HepG2 (cell line): ENCODE measurements around the gene NECAB2. TPM values are rescaled to one million over a fixed set of nuclear protein-coding genes. Genes with fewer than 3 reads are reported as not detected.

Source experiments
- CENPX ChIP-seq: sonication (generic); formaldehyde crosslinking; IDR thresholded peaks from 2 replicates; pipeline ENCODE4 v1.9.0; 2021; ENCODE audit warnings: mild to moderate bottlenecking, missing genetic modification reagents, moderate library complexity
- EP300 ChIP-seq, 3 experiments: sonication (generic) in 1 of 3; formaldehyde crosslinking in 1 of 3; IDR thresholded peaks; 2 replicates each; pipeline versions ENCODE4 v1.5.1 to v1.6.1; 2011 to 2020; ENCODE audit warnings: low read depth in 2 of 3, low read length in 2 of 3, borderline replicate concordance in 1 of 3, improper control_type of control experiment in 1 of 3, mild to moderate bottlenecking in 1 of 3, missing genetic modification reagents in 1 of 3, moderate library complexity in 1 of 3
- KDM5A ChIP-seq: fragments of 200-600 bp; sonication (generic); IDR thresholded peaks from 2 replicates; pipeline ENCODE4 v1.7.0; 2018; ENCODE audit warnings: antibody characterized with exemption, mild to moderate bottlenecking, low read length, borderline replicate concordance
- KLF13 ChIP-seq: sonication (generic); formaldehyde crosslinking; IDR thresholded peaks from 2 replicates; pipeline ENCODE4 v1.4.0; 2020; ENCODE audit warnings: mild to moderate bottlenecking, missing genetic modification reagents
- NFYB ChIP-seq: sonication (generic); formaldehyde crosslinking; IDR thresholded peaks from 2 replicates; pipeline ENCODE4 v1.4.0; 2020; ENCODE audit warnings: missing genetic modification reagents
- PHB2 ChIP-seq: fragments of 450-650 bp; IDR thresholded peaks from 2 replicates; pipeline ENCODE4 v1.6.1; 2018; ENCODE audit not compliant: partially characterized antibody
- TBX2 ChIP-seq: sonication (generic); formaldehyde crosslinking; IDR thresholded peaks from 2 replicates; pipeline ENCODE4 v1.5.0; 2020; ENCODE audit warnings: missing genetic modification reagents, mild to moderate bottlenecking, borderline replicate concordance
- ZNF101 ChIP-seq: sonication (generic); formaldehyde crosslinking; IDR thresholded peaks from 2 replicates; pipeline ENCODE4 v1.4.0; 2020; ENCODE audit warnings: mild to moderate bottlenecking, low read depth, missing genetic modification reagents, borderline replicate concordance
- ZNF292 ChIP-seq: sonication (generic); formaldehyde crosslinking; IDR thresholded peaks from 2 replicates; pipeline ENCODE4 v1.8.1; 2022; ENCODE audit warnings: mild to moderate bottlenecking, low read depth, missing genetic modification reagents, borderline replicate concordance
- ZNF563 ChIP-seq: sonication (generic); formaldehyde crosslinking; IDR thresholded peaks from 2 replicates; pipeline ENCODE4 v1.8.0; 2022; ENCODE audit warnings: mild to moderate bottlenecking, moderate library complexity, missing genetic modification reagents
- ZNF629 ChIP-seq: sonication (generic); formaldehyde crosslinking; conservative IDR thresholded peaks from 2 replicates; pipeline ENCODE4 v1.5.0; 2020; ENCODE audit warnings: missing genetic modification reagents
- ZNF883 ChIP-seq: sonication (generic); formaldehyde crosslinking; IDR thresholded peaks from 2 replicates; pipeline ENCODE4 v1.5.1; 2020; ENCODE audit warnings: mild to moderate bottlenecking, missing genetic modification reagents; ENCODE audit errors: not compliant biosample characterization
- ZZZ3 ChIP-seq: sonication (generic); formaldehyde crosslinking; IDR thresholded peaks from 2 replicates; pipeline ENCODE4 v1.4.0; 2020; ENCODE audit warnings: missing genetic modification reagents, mild to moderate bottlenecking, borderline replicate concordance
- polyA plus RNA-seq, 8 experiments: library from polyadenylated mRNA; depleted of rRNA in 3 of 8; stranded (reverse) in 7 of 8; unstranded in 1 of 8; fragments of >200 nt; fragmentation: Illumina TruSeq in 4 of 8; extraction: Trizol in 4 of 8; gene quantifications; 2 replicates each; pipeline versions ENCODE4 v1.2.1 to v1.2.3, GENCODE V29; 2011 to 2016; ENCODE audit warnings: low read depth in 4 of 8, missing spikeins in 1 of 8, mixed read lengths in 1 of 8; ENCODE audit not compliant: insufficient read depth in 1 of 8
- total RNA-seq, 5 experiments: library from RNA; depleted of rRNA; stranded (reverse); fragments of >200 nt; fragmentation: Illumina TruSeq; extraction: Trizol; gene quantifications; 2 replicates each; pipeline ENCODE4 v1.2.3, GENCODE V29; 2016; ENCODE audit warnings: low read depth in 1 of 5
- TF ChIP-seq, protein P1 (sequence below): sonication (generic); formaldehyde crosslinking; IDR thresholded peaks from 2 replicates; pipeline ENCODE4 v1.4.0; 2020; ENCODE audit warnings: mild to moderate bottlenecking, missing genetic modification reagents, borderline replicate concordance
- TF ChIP-seq, protein P2 (sequence below): sonication (generic); formaldehyde crosslinking; IDR thresholded peaks from 2 replicates; pipeline ENCODE4 v1.5.0; 2020; ENCODE audit warnings: mild to moderate bottlenecking, missing genetic modification reagents
- TF ChIP-seq, protein P3 (sequence below): sonication (generic); formaldehyde crosslinking; IDR thresholded peaks from 2 replicates; pipeline ENCODE4 v1.8.1; 2023; ENCODE audit warnings: mild to moderate bottlenecking, missing genetic modification reagents
- TF ChIP-seq, protein P4 (sequence below): sonication (generic); formaldehyde crosslinking; IDR thresholded peaks from 2 replicates; pipeline ENCODE4 v1.4.0; 2020; ENCODE audit warnings: missing genetic modification reagents, mild to moderate bottlenecking, borderline replicate concordance
- TF ChIP-seq, protein P5 (sequence below): sonication (generic); formaldehyde crosslinking; IDR thresholded peaks from 2 replicates; pipeline ENCODE4 v1.5.0; 2020; ENCODE audit warnings: missing genetic modification reagents
- TF ChIP-seq, protein P6 (sequence below): sonication (generic); formaldehyde crosslinking; IDR thresholded peaks from 2 replicates; pipeline ENCODE4 v1.8.0; 2023; ENCODE audit warnings: mild to moderate bottlenecking, missing genetic modification reagents

Gene NECAB2
- total and polyA plus RNA-seq, 2 of the 13 experiments (the other 11 are each of a cell fraction or from before 2014, with no cell fraction given): 0.21 to 0.49 TPM

DNA sequence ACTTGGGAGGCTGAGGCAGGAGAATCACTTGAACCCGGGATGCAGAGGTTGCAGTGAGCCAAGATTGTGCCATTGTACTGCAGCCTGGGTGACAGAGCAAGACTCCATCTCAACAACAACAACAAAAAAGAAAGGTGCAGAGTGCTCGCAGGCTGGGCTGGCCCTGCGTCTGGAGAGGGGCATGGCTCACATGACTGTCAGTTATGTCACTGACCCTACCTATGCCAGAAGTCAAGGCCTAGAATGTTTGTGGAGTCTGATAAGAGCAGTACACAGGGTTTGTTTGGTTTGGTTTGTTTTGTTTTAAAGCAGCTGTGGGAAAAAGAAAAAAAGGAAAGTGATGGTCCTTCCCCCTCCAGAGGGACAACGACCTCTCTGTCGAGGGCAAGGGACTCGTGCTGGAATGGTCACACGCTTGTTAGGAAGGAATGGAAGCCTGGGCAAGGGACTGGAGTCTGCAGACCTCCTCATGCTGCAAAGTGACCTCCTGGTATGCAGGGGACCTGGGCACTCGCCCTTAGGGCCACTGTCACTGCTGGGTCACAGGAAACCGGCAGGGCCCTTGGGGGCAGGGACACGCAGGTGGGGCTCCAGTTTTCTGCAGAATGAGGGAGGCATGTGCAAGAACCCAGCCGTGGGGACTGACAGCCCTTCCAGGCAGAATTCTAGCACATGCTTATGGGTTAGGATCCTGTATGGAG lies 25.1 kb upstream of the NECAB2 start (continued):
- TF ChIP-seq, protein P1, sequence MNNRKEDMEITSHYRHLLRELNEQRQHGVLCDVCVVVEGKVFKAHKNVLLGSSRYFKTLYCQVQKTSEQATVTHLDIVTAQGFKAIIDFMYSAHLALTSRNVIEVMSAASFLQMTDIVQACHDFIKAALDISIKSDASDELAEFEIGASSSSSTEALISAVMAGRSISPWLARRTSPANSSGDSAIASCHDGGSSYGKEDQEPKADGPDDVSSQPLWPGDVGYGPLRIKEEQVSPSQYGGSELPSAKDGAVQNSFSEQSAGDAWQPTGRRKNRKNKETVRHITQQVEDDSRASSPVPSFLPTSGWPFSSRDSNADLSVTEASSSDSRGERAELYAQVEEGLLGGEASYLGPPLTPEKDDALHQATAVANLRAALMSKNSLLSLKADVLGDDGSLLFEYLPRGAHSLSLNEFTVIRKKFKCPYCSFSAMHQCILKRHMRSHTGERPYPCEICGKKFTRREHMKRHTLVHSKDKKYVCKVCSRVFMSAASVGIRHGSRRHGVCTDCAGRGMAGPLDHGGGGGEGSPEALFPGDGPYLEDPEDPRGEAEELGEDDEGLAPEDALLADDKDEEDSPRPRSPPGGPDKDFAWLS: no peak
- TF ChIP-seq ZNF101 (CRISPR knock-in tag) (0 out of 2 replicates have a peak, but pooled peaks have one; percentile 27), TBX2 (peak; percentile 98), ZNF629 (CRISPR knock-in tag) (peak; percentile 61), KDM5A (no peak), PHB2 (no peak), ZNF563 (CRISPR knock-in tag) (no peak), ZZZ3 (CRISPR knock-in tag) (peak; percentile 90), NFYB (CRISPR knock-in tag) (no peak; the same call in 1 of the 2 replicates), KLF13 (CRISPR knock-in tag) (no peak), ZNF292 (CRISPR knock-in tag) (peak; percentile 76), ZNF883 (CRISPR knock-in tag) (peak; percentile 66), EP300 (IDR thresholded peaks at IDR 0.05; ENCODE audit: low read depth in 2 of 2, low read length in 2 of 2) (peak; percentile 74 to 99; a peak in 3 of 4 replicates), EP300 (CRISPR knock-in tag; IDR thresholded peaks at IDR 0.05; ENCODE audit: borderline replicate concordance) (peak; percentile 97), CENPX (no peak)
- TF ChIP-seq, protein P2, sequence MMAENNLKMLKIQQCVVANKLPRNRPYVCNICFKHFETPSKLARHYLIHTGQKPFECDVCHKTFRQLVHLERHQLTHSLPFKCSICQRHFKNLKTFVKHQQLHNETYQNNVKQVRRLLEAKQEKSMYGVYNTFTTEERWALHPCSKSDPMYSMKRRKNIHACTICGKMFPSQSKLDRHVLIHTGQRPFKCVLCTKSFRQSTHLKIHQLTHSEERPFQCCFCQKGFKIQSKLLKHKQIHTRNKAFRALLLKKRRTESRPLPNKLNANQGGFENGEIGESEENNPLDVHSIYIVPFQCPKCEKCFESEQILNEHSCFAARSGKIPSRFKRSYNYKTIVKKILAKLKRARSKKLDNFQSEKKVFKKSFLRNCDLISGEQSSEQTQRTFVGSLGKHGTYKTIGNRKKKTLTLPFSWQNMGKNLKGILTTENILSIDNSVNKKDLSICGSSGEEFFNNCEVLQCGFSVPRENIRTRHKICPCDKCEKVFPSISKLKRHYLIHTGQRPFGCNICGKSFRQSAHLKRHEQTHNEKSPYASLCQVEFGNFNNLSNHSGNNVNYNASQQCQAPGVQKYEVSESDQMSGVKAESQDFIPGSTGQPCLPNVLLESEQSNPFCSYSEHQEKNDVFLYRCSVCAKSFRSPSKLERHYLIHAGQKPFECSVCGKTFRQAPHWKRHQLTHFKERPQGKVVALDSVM (CRISPR knock-in tag): peak; percentile 62
- TF ChIP-seq, protein P3, sequence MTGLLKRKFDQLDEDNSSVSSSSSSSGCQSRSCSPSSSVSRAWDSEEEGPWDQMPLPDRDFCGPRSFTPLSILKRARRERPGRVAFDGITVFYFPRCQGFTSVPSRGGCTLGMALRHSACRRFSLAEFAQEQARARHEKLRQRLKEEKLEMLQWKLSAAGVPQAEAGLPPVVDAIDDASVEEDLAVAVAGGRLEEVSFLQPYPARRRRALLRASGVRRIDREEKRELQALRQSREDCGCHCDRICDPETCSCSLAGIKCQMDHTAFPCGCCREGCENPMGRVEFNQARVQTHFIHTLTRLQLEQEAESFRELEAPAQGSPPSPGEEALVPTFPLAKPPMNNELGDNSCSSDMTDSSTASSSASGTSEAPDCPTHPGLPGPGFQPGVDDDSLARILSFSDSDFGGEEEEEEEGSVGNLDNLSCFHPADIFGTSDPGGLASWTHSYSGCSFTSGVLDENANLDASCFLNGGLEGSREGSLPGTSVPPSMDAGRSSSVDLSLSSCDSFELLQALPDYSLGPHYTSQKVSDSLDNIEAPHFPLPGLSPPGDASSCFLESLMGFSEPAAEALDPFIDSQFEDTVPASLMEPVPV (CRISPR knock-in tag): peak; percentile 91
- TF ChIP-seq, protein P4, sequence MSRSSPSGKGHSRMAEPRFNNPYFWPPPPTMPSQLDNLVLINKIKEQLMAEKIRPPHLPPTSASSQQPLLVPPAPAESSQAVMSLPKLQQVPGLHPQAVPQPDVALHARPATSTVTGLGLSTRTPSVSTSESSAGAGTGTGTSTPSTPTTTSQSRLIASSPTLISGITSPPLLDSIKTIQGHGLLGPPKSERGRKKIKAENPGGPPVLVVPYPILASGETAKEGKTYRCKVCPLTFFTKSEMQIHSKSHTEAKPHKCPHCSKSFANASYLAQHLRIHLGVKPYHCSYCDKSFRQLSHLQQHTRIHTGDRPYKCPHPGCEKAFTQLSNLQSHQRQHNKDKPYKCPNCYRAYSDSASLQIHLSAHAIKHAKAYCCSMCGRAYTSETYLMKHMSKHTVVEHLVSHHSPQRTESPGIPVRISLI (CRISPR knock-in tag): peak; percentile 98
- TF ChIP-seq, protein P5, sequence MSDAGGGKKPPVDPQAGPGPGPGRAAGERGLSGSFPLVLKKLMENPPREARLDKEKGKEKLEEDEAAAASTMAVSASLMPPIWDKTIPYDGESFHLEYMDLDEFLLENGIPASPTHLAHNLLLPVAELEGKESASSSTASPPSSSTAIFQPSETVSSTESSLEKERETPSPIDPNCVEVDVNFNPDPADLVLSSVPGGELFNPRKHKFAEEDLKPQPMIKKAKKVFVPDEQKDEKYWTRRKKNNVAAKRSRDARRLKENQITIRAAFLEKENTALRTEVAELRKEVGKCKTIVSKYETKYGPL: peak; percentile 56; the same call in 1 of the 2 replicates
- TF ChIP-seq, protein P6, sequence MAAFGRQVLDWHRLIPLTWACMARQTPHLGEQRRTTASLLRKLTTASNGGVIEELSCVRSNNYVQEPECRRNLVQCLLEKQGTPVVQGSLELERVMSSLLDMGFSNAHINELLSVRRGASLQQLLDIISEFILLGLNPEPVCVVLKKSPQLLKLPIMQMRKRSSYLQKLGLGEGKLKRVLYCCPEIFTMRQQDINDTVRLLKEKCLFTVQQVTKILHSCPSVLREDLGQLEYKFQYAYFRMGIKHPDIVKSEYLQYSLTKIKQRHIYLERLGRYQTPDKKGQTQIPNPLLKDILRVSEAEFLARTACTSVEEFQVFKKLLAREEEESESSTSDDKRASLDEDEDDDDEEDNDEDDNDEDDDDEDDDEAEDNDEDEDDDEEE (CRISPR knock-in tag): no peak
